ENCODE data around the gene MAML1. TPM values are rescaled to one million over a fixed set of nuclear protein-coding genes. Genes with fewer than 3 reads are reported as not detected.
"Not testable (repeated sequence)": the region's sequence is repeated elsewhere in the genome, so short reads cannot be mapped to it uniquely, and the experiment has no call there.

MAML1 gene, protein sequence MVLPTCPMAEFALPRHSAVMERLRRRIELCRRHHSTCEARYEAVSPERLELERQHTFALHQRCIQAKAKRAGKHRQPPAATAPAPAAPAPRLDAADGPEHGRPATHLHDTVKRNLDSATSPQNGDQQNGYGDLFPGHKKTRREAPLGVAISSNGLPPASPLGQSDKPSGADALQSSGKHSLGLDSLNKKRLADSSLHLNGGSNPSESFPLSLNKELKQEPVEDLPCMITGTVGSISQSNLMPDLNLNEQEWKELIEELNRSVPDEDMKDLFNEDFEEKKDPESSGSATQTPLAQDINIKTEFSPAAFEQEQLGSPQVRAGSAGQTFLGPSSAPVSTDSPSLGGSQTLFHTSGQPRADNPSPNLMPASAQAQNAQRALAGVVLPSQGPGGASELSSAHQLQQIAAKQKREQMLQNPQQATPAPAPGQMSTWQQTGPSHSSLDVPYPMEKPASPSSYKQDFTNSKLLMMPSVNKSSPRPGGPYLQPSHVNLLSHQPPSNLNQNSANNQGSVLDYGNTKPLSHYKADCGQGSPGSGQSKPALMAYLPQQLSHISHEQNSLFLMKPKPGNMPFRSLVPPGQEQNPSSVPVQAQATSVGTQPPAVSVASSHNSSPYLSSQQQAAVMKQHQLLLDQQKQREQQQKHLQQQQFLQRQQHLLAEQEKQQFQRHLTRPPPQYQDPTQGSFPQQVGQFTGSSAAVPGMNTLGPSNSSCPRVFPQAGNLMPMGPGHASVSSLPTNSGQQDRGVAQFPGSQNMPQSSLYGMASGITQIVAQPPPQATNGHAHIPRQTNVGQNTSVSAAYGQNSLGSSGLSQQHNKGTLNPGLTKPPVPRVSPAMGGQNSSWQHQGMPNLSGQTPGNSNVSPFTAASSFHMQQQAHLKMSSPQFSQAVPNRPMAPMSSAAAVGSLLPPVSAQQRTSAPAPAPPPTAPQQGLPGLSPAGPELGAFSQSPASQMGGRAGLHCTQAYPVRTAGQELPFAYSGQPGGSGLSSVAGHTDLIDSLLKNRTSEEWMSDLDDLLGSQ
- total RNA-seq: 36.6 TPM

GRCh38 chr5:179732412-179732917 is at the start of gene MAML1:
Gene MAML1 (plus strand): TSS chr5:179732822. CDS start chr5:179733113, 291 bp downstream.
- peak; percentile 100 for DNase-seq (ENCODE audit: low spot score)

DNA sequence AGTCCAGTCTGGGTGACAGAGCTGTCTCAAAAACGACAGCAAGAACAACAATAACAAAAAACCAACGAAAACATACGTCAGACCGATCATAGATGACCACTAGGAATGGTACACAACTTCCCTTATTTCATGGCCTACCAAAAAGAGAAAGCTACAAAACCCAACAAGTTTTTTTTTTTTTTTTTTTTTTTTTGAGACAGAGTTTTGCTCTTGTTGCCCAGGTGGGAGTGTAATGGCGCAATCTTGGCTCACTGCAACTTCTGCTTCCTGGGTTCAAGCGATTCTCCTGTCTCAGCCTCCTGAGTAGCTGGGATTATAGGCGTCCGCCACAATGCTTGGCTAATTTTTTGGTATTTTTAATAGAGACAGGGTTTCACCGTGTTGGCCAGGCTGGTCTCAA is 43.4 kb upstream of the MAML1 start:
- not testable (repeated sequence) for DNase-seq (ENCODE audit: low spot score)

DNA sequence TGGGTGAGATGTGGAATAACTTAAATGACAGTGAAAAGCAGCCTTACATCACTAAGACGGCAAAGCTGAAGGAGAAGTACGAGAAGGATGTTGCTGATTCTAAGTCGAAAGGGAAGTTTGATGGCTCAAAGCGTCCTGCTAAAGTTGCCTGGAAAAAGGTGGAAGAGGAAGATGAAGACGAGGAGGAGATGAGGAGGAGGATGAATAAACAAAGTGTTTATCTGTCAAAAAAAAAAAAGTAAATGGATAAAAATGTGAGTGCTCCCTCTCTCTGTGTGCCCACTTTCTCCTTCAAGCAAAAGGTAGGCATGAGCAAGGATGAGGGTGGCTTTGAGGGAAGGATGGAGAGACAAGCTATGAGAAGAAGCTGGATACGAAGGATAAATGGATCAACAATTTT is 38.1 kb upstream of the MAML1 start:
- no peak for DNase-seq (ENCODE audit: low spot score)

DNA sequence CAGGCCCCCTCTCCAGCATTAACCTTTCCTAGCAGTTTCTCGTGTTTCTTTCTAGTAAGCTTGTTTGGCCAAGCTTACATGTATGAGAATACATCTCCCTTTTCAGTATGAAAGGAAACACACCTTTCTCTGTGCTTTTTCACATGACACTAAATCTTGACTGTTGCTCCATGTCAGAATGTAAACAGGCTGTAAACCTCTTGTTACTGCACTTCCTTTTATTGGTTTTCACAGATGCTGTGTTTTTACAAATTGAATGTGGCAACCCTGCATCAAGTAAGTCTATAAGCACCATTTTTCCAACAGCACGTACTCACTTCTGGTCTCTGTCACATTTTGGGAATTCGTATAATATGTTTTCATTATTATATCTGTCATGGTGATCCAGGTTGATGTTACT is 36.0 kb upstream of the MAML1 start:
- DNase-seq (ENCODE audit: low spot score): no peak

GRCh38 chr5:179697108-179697507 is 35.5 kb upstream of the MAML1 start:
- no peak for DNase-seq (ENCODE audit: low spot score)

GRCh38 chr5:179697543-179697942 is 35.1 kb upstream of the MAML1 start:
- not testable (repeated sequence) for DNase-seq (ENCODE audit: low spot score)

DNA sequence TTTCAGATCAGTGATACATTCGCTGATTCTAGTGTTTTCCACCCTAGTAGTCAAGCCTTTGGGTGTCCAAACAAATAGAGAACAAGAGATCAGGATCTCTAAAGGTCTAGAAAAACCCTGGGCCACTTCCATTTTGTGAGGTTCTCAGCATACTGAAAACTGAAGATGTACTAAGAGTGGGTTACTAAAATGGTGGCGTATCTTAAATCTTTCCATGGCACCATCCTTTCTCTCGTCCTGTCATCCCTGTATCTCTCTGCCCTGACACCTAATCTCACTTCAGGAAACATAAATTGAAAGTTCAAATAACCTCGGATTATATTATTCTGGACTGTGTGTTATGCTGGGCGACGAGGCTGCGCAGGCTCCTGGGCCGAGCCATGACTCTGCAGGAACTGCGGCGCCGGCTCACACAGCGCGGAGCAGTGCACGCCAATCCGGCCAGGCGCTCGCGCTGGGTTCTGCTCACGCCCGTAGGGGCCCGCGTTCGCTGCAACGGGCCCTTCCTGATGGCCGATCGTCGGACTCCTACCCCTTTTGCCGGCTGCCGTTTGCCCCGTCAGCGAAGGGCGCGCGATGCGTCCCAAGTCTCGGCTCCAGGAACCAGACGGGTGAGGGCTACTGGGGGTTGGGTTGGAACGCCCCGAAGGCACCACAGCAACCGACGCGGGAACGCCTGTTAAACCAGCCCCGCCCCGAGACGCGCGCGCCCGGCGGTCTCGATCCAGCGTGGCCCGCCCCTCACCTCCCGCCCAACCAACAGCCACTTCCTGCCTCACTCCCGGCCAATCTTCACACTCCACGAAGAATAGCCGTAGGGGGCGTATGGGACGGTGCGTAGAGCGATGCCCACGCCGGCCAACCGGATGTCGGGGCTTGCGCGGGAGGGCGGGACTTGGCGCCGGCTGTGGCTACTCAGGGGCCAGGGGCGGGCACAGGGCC is 34.4 kb upstream of the MAML1 start:
- DNase-seq (ENCODE audit: low spot score): peak; percentile 99

DNA sequence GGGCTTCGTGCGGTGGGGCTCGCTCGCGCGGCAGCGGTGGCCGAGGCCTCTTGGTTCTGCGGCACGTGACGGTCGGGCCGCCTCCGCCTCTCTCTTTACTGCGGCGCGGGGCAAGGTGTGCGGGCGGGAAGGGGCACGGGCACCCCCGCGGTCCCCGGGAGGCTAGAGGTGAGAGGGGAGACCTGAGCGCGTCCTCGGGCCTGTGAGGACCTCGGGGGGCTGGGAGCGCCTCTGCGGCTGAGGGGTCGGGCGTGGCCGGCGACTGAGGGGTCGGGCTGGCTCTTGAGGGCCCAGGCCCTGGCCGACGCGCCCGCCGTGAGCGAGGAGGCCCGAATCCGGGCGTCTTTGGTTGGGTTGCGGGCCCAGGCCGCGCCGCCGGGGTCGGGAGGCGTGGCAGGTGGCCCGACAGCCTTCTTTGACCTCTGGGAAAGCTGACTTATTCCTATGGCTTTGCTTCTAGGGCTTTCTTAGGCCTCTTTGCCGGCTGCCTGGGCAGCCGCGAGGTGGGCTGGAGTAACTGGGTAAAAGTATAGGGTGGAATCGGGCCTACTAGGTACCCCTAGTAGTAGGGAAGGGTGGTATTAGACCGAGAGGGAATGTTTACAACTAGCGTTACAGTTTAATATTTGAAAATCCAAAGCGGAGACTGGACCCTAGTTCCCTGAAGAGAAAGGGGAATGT is 33.5 kb upstream of the MAML1 start, which contains the start of gene CANX:
TSS of gene CANX (plus strand) at position 33 of the 681 bp plus-strand sequence. CDS start 6,715 bp downstream, outside the sequence.
- DNase-seq (ENCODE audit: low spot score): no peak

GRCh38 chr5:179699616-179700237 is 32.9 kb upstream of the MAML1 start:
- DNase-seq (ENCODE audit: low spot score): peak; percentile 42

DNA sequence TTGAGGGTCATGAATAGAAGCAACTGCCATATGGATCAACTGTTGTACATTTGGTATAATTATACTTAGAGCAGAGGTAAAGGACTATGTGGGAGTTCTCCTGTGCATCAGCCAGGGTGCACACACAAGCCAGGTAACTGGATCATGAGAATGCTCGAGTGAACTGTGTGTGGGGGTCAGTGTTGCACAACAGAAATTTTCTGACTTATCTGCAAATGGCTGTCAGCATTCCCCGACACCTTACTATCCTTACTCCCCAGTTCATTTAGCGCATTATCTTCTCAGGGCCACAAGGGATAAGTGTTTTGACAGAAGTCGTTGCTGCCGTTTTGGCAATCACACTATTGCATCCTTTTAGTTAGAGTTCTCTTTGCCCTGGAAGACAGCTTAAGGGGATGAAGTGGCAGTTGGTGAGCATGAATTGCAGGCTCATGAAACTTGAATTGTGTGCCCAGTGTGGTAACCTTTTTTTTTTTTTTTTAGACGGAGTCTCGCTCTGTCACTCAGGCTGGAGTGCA is 32.2 kb upstream of the MAML1 start:
- no peak for DNase-seq (ENCODE audit: low spot score)

- no peak for DNase-seq (ENCODE audit: low spot score)
Observed at GRCh38 chr5:179716286-179716685, 16.3 kb upstream of the MAML1 start.

- DNase-seq (ENCODE audit: low spot score): no peak
Observed at GRCh38 chr5:179720222-179720621, 12.4 kb upstream of the MAML1 start.

- no peak for DNase-seq (ENCODE audit: low spot score)
Observed at GRCh38 chr5:179724163-179724562, 8.5 kb upstream of the MAML1 start.

DNA sequence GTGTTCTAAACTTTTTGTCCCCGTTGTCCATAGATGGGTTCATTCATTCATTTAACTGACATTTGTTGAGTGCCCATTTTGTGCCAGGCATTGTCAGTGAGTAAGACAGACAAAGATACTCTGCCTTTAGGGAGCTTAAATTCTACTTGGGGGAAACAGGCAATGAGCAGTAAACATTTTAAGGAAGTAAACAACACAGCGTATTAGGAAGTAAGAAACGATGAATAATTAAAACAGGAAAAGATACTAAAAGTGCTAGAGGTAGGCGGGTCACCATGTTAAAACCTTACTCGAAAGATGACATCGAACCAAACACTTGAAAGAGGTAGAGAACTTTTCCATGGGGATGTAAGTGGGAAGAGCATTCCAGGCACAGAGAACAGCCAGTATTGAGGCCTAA is 5.5 kb upstream of the MAML1 start:
- DNase-seq (ENCODE audit: low spot score): no peak

DNA sequence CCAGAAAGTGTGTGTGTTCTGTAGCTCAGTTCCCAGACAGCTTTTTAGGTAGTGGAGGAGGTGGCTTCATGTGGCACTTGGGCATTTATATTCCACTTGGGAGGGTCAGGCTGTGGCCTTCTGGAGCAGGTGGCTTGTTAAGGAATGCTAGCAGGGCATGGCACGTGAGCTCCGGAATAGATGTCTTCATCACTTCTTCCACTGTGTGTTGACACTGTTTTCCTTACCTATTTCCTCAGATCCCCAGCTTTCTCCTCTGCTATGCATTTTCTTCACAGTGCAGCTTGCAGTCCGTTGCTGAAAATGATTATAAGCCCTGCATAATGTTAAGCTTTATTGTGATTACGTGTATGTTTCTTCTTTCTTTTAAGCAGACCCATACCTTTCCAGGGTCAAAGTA is 3.3 kb upstream of the MAML1 start:
- no peak for DNase-seq (ENCODE audit: low spot score)

DNA sequence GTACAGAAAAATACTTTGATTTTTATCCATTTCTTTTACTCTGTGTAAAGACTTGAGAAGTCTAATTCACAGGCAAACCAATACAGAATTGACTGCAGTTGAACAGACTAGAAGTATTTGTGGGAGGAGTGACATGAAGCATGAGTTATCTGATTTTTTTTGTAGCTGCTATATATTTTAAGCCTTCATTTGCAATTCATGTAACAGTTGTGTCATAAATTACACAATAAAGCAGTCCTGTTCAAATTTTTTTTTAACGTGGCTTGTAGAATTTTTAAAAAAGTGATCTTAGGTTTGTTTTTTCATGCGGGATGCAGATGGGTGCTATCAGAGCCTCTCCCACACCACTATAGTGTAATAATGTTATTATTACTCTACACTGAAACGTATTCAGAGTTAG is 2.9 kb upstream of the MAML1 start:
- DNase-seq (ENCODE audit: low spot score): no peak

- no peak for DNase-seq (ENCODE audit: low spot score)
Observed at GRCh38 chr5:179730356-179730755, 2.3 kb upstream of the MAML1 start.

DNA sequence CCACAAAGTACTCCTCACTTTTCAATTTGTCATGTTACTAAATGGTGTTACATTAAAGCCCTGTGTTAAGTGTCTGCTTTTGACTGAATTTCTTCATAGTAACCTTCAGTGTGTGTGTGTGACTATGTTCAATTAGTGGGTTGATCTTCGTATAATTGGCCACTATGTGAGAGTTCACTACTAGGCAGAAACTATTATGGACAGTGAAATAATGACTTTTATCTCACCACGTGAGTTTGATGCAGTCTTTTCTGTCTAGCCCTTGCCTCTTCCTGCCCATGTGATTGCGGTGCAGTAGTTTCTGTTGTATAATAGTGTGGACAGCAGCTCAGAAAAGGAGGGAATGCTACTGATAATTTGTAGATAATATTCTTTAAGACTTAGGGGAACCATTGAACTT is 1.8 kb upstream of the MAML1 start:
- no peak for DNase-seq (ENCODE audit: low spot score)

- DNase-seq (ENCODE audit: low spot score): no peak
Observed at GRCh38 chr5:179731791-179732411, 721 bp upstream of the MAML1 start.

Data from mucosa of gallbladder (tissue), 1 donor.